Coronary artery (tissue), 2 donors: ENCODE results near the gene NLGN1.
"Not testable (repeated sequence)": the region's sequence is repeated elsewhere in the genome, so short reads cannot be mapped to it uniquely, and the experiment has no call there.

Experiments used
- DNase-seq: peaks from one replicate; pipeline ENCODE4 v3.0.0-alpha.2; 2017; ENCODE audit warnings: low spot score
- H3K27ac ChIP-seq, 2 donors: fragments of 200-600 bp; sonication (generic); one replicate each; pipeline ENCODE4 v1.5.1; 2016 to 2019
- H3K4me3 ChIP-seq: fragments of 200-600 bp; sonication (generic); 2 replicates; pipeline ENCODE4 v1.5.1; 2016; ENCODE audit warnings: mild to moderate bottlenecking, moderate library complexity
- TF ChIP-seq, protein P1 (sequence below): fragments of 200-600 bp; sonication (generic); IDR thresholded peaks from one replicate; pipeline ENCODE4 v1.5.1; 2019; ENCODE audit warnings: antibody characterized with exemption

The NLGN1 gene

DNA sequence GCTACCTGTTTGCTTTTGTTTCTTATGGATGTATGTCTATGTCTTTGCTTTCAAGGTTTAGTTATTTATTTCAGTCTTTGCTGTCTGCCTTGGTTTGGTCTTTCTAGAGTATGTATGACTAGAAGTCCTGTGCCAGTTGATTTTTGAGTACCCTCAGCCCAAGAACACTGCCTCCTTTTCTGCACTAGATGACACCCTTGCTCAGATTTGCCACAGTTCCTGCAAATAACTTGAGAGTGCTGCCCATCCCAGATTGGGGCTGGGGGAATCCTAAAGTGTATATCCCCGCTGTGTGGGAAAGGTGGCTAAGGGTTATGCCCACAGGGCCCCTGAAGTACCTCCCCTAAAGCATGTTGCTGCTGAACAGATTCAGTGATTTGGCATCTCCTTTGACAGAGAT is 32.0 kb downstream of the NLGN1 start:
- TF ChIP-seq, protein P1, sequence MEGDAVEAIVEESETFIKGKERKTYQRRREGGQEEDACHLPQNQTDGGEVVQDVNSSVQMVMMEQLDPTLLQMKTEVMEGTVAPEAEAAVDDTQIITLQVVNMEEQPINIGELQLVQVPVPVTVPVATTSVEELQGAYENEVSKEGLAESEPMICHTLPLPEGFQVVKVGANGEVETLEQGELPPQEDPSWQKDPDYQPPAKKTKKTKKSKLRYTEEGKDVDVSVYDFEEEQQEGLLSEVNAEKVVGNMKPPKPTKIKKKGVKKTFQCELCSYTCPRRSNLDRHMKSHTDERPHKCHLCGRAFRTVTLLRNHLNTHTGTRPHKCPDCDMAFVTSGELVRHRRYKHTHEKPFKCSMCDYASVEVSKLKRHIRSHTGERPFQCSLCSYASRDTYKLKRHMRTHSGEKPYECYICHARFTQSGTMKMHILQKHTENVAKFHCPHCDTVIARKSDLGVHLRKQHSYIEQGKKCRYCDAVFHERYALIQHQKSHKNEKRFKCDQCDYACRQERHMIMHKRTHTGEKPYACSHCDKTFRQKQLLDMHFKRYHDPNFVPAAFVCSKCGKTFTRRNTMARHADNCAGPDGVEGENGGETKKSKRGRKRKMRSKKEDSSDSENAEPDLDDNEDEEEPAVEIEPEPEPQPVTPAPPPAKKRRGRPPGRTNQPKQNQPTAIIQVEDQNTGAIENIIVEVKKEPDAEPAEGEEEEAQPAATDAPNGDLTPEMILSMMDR: no peak
- H3K4me3 ChIP-seq: no peak overlapping the region
- no peak for DNase-seq
- no peak overlapping the region for H3K27ac ChIP-seq

DNA sequence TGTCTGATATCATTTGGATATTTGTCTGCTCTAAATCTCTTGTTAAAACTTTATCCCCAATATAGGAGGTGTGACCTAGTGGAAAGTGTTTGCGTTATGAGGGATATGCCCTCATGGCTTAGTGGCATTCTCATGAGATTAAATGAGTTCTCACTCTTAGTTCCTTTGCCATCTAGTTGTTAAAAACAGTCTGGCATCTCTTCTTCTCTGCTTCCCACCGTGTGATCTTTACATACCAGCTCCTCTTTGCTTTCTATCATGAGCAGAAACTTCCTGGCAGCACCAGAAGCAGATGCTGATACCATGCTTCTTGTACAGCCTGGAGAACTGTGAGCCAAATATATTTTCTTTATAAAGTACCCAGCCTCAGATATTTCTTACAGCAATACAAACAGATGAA is 33.0 kb downstream of the NLGN1 start:
- H3K4me3 ChIP-seq: no peak overlapping the region
- H3K27ac ChIP-seq: no peak overlapping the region
- TF ChIP-seq, protein P1: no peak
- DNase-seq: no peak

DNA sequence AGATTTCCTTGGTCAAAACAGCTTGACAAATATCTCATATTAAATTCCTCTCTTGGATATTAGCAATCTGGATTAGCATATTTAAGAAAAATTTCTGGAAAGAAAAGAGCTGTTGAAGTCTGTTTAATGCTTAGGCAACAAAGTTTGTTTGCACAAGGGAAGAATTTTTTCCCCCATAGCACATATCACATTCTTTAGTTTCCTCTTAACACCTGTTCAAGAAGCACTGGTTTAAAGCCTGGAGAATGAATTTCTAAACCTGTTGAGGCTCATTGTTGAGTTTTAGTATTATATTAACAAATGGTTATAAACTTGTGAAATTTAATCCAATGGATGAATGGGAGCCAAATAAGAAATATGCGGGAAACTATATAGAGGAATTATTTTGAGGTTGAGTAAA is 41.5 kb downstream of the NLGN1 start:
- DNase-seq: no peak
- TF ChIP-seq, protein P1: no peak
- no peak overlapping the region for H3K27ac ChIP-seq
- H3K4me3 ChIP-seq: no peak overlapping the region

DNA sequence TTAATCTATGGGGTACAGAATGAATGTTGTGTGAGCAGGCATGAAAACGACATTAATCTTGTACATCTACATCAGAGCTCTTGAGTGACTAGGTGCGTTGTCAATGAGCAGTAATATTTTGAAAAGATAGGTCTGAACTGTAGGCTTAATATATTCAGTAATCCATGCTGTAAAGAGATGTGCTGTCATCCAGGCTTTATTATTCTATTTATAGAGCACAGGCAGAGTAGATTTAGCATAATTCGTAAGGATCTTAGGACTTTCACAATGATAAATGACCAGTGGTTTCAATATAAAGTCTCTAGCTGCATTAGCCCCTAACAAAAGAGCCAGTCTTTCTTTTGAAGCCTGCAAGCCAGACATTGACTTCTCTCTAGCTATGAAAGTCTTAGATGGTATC is 43.0 kb downstream of the NLGN1 start:
- no peak for DNase-seq
- Histone ChIP-seq H3K27ac (no peak overlapping the region), H3K4me3 (no peak overlapping the region)
- TF ChIP-seq, protein P1: no peak

DNA sequence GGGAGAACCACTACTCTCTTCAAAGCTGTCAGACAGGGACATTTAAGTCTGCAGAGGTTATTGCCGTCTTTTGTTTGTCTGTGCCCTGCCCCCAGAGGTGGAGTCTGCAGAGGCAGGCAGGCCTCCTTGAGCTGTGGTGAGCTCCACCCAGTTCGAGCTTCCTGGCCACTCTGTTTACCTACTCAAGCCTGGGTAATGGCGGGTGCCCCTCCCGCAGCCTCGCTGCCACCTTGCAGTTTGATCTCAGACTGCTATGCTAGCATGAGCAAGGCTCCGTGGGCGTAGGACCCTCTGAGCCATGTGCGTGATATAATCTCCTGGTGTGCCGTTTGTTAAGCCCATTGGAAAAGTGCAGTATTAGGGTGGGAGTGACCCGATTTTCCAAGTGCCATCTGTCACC is 54.0 kb downstream of the NLGN1 start:
- not testable (repeated sequence) for H3K27ac ChIP-seq, DNase-seq, H3K4me3 ChIP-seq

DNA sequence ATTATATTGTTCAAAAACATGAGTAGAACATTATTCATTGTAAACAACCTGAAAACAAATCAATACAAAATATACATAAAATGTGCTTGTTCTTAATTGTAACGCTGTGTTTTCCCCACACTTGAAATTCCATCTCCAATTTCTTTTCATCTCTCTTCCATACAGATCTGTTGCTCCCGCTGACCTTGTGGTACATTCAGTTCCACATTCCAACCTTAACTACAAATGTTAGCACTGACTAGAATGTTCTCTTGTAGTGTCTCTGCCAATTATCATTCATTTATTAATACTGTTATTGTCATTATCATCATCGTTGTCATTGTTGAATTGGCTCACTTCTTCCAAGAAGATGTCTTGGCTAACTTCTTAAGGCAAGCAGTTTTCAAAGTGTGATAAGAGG is 65.7 kb downstream of the NLGN1 start:
- H3K4me3 ChIP-seq: no peak overlapping the region
- TF ChIP-seq, protein P1: no peak
- DNase-seq: no peak
- H3K27ac ChIP-seq: no peak overlapping the region

DNA sequence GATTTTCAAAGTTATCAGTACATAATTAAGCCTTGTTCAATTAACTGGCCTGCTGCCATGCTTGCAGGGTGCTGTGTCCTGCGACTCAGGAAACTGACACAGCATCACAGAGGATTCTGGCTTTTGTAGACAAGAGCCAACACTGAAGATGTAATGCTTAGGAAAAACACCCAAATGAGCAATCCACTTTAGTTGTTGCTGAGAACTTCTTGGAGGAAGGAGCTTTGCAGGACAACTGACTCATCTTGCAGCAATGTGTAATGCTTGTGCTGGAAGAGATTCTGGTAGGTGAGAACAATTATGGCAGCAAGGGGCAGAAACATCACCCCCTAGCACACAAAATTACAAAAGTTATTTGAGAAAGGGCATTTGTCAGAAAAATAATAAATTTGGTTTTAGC is 67.6 kb downstream of the NLGN1 start:
- H3K27ac ChIP-seq: no peak overlapping the region
- no peak for DNase-seq
- H3K4me3 ChIP-seq: no peak overlapping the region
- TF ChIP-seq, protein P1: no peak
